IMR-90 (cell line): Measurements from ENCODE around the gene TSPEAR. TPM values are rescaled to one million over a fixed set of nuclear protein-coding genes. Genes with fewer than 3 reads are reported as not detected.

Source experiments
- ATAC-seq: fragments of 200-7000 bp; cut with Tn5 transposase; 2 replicates; pipeline ENCODE4 v1.9.1; 2020; ENCODE audit warnings: low read depth, mild to moderate bottlenecking, moderate library complexity
- BruUV-seq: library from RNA; stranded (reverse); fragments of 400-500 nt; replicated peaks from 2 replicates; lab custom pipeline; 2021; lab: Mats Ljungman, UMichigan
- CTCF ChIA-PET: fragments of 300-600 bp; formaldehyde crosslinking; extraction: SDS; loops from one replicate; lab custom pipeline; 2021; ENCODE audit warnings: antibody characterized with exemption; lab: Yijun Ruan, JAX
- POLR2A ChIA-PET: fragments of 300-600 bp; sonication (Branson Sonifier 250); formaldehyde crosslinking; loops from one replicate; lab custom pipeline; 2022; ENCODE audit warnings: antibody characterized with exemption; ENCODE audit not compliant: unreplicated experiment; lab: Charles Lee
- DNase-seq: peaks from one replicate; pipeline ENCODE4 v3.0.0; 2013
- H2AFZ ChIP-seq: replicated peaks from 2 replicates; pipeline ENCODE3; 2013; ENCODE audit warnings: low read length, mild to moderate bottlenecking; ENCODE audit not compliant: poor library complexity
- H2AK5ac ChIP-seq: 2 replicates; pipeline ENCODE4 v1.6.1; 2013; ENCODE audit warnings: low read depth, low read length, inconsistent platforms
- H2AK9ac ChIP-seq: replicated peaks from 2 replicates; pipeline ENCODE3; 2013; ENCODE audit warnings: mild to moderate bottlenecking, low read depth, low read length, moderate library complexity; ENCODE audit not compliant: poor library complexity
- H2BK120ac ChIP-seq: 2 replicates; pipeline ENCODE4 v1.6.1; 2013; ENCODE audit warnings: low read depth, low read length, inconsistent platforms
- H2BK15ac ChIP-seq: 3 replicates; pipeline ENCODE4 v1.6.1; 2013; ENCODE audit warnings: low read depth, low read length, inconsistent platforms
- H2BK20ac ChIP-seq: 2 replicates; pipeline ENCODE4 v1.6.1; 2013; ENCODE audit warnings: low read depth, mild to moderate bottlenecking, inconsistent platforms, low read length, moderate library complexity
- H2BK5ac ChIP-seq: 2 replicates; pipeline ENCODE4 v1.6.1; 2013; ENCODE audit warnings: mild to moderate bottlenecking, low read depth, low read length, inconsistent platforms; ENCODE audit not compliant: poor library complexity, severe bottlenecking
- H3K14ac ChIP-seq: replicated peaks from 2 replicates; pipeline ENCODE4 v1.6.1; 2013; ENCODE audit warnings: low read depth, low read length, inconsistent platforms
- H3K18ac ChIP-seq: 2 replicates; pipeline ENCODE4 v1.6.1; 2013; ENCODE audit warnings: low read depth, low read length, control low read depth
- H3K23ac ChIP-seq: 2 replicates; pipeline ENCODE4 v1.6.1; 2013; ENCODE audit warnings: low read depth, low read length, inconsistent platforms
- H3K27ac ChIP-seq: 2 replicates; pipeline ENCODE4 v1.5.1; 2013; ENCODE audit warnings: mild to moderate bottlenecking, control low read depth, low read length; ENCODE audit not compliant: insufficient read depth
- H3K27me3 ChIP-seq: 2 replicates; pipeline ENCODE4 v1.6.1; 2013; ENCODE audit warnings: low read length; ENCODE audit not compliant: control insufficient read depth, insufficient read depth
- H3K36me3 ChIP-seq: 2 replicates; pipeline ENCODE4 v1.6.1; 2013; ENCODE audit warnings: low read length, mixed read lengths; ENCODE audit not compliant: control insufficient read depth, insufficient read depth
- H3K4ac ChIP-seq: 2 replicates; pipeline ENCODE4 v1.6.1; 2013; ENCODE audit warnings: low read depth, low read length, inconsistent platforms
- H3K4me1 ChIP-seq: 2 replicates; pipeline ENCODE4 v1.6.1; 2013; ENCODE audit warnings: low read length, mixed read lengths; ENCODE audit not compliant: control insufficient read depth, insufficient read depth
- H3K4me2 ChIP-seq: 2 replicates; pipeline ENCODE4 v1.6.1; 2013; ENCODE audit warnings: low read depth, mild to moderate bottlenecking, control low read depth, low read length, moderate library complexity
- H3K4me3 ChIP-seq: 2 replicates; pipeline ENCODE4 v1.5.1; 2013; ENCODE audit warnings: low read depth, mild to moderate bottlenecking, control low read depth, low read length, moderate library complexity; ENCODE audit not compliant: insufficient read depth
- H3K56ac ChIP-seq: 2 replicates; pipeline ENCODE4 v1.6.1; 2013; ENCODE audit warnings: low read length, inconsistent platforms; ENCODE audit not compliant: insufficient read depth; ENCODE audit errors: extremely low read depth
- H3K79me1 ChIP-seq, 2 experiments: 2 replicates each; pipeline ENCODE4 v1.6.1; 2013; ENCODE audit warnings: low read length in 2 of 2, inconsistent platforms in 1 of 2, low read depth in 1 of 2
- H3K9ac ChIP-seq: 2 replicates; pipeline ENCODE4 v1.6.1; 2013; ENCODE audit warnings: low read depth, low read length, control low read depth
- H3K9me1 ChIP-seq: 2 replicates; pipeline ENCODE4 v1.6.1; 2013; ENCODE audit warnings: low read length, inconsistent platforms; ENCODE audit not compliant: insufficient read depth
- H3K9me3 ChIP-seq: 2 replicates; pipeline ENCODE4 v1.6.1; 2013; ENCODE audit warnings: low read length; ENCODE audit not compliant: control insufficient read depth, insufficient read depth
- H4K20me1 ChIP-seq: 2 replicates; pipeline ENCODE4 v1.6.1; 2013; ENCODE audit warnings: low read length, inconsistent platforms; ENCODE audit not compliant: insufficient read depth
- H4K5ac ChIP-seq: 2 replicates; pipeline ENCODE4 v1.6.1; 2013; ENCODE audit warnings: mild to moderate bottlenecking, low read depth, low read length, control low read depth
- H4K8ac ChIP-seq, 2 experiments: 2 replicates each; pipeline ENCODE4 v1.6.1; 2013; ENCODE audit warnings: low read depth in 2 of 2, low read length in 2 of 2, control low read depth in 1 of 2, inconsistent platforms in 1 of 2
- H4K91ac ChIP-seq: 2 replicates; pipeline ENCODE4 v1.6.1; 2013; ENCODE audit warnings: low read depth, low read length, inconsistent platforms; ENCODE audit not compliant: insufficient read depth
- BHLHE40 ChIP-seq: fragments of 150-350 bp; IDR thresholded peaks from 2 replicates; pipeline ENCODE4 v1.6.1; 2016; ENCODE audit warnings: mild to moderate bottlenecking, low read depth, low read length
- CHD1 ChIP-seq: IDR thresholded peaks from 2 replicates; pipeline ENCODE4 v1.6.1; 2012; ENCODE audit warnings: low read depth, low read length, improper control_type of control experiment
- FOS ChIP-seq: fragments of 150-350 bp; IDR thresholded peaks from 2 replicates; pipeline ENCODE4 v1.6.1; 2016; ENCODE audit warnings: low read depth, low read length
- MAFK ChIP-seq: IDR thresholded peaks from 2 replicates; pipeline ENCODE4 v1.6.1; 2012; ENCODE audit warnings: low read depth, low read length, improper control_type of control experiment
- MAZ ChIP-seq: IDR thresholded peaks from 2 replicates; pipeline ENCODE4 v1.6.1; 2012; ENCODE audit warnings: low read depth, mild to moderate bottlenecking, low read length, improper control_type of control experiment, moderate library complexity, borderline replicate concordance
- MXI1 ChIP-seq: IDR thresholded peaks from 2 replicates; pipeline ENCODE4 v1.6.1; 2012; ENCODE audit warnings: low read depth, mild to moderate bottlenecking, low read length, moderate library complexity, borderline replicate concordance
- NFE2L2 ChIP-seq: fragments of 150-350 bp; IDR thresholded peaks from 2 replicates; pipeline ENCODE4 v1.6.1; 2016; ENCODE audit warnings: low read depth, mild to moderate bottlenecking, low read length
- POLR2A ChIP-seq: IDR thresholded peaks from 2 replicates; pipeline ENCODE4 v1.6.1; 2012; ENCODE audit warnings: mild to moderate bottlenecking, low read depth, low read length
- RAD21 ChIP-seq: IDR thresholded peaks from 2 replicates; pipeline ENCODE4 v1.6.1; 2012; ENCODE audit warnings: low read length, improper control_type of control experiment
- RCOR1 ChIP-seq: IDR thresholded peaks from 2 replicates; pipeline ENCODE4 v1.6.1; 2012; ENCODE audit warnings: mild to moderate bottlenecking, low read length, improper control_type of control experiment; ENCODE audit not compliant: insufficient replicate concordance
- RFX5 ChIP-seq: IDR thresholded peaks from 2 replicates; pipeline ENCODE4 v1.8.0; 2012; ENCODE audit warnings: low read depth, mild to moderate bottlenecking, low read length, moderate library complexity
- SMC3 ChIP-seq: fragments of 150-350 bp; IDR thresholded peaks from 2 replicates; pipeline ENCODE4 v1.6.1; 2016; ENCODE audit warnings: low read depth, mild to moderate bottlenecking, antibody characterized with exemption, low read length, moderate library complexity
- WGBS, 2 experiments: methylation state at CpG; one replicate each; pipeline versions ENCODE4 v1.1.5 to v1.1.7; 2013; ENCODE audit warnings: missing lambda C conversion rate in 2 of 2; ENCODE audit not compliant: insufficient read length in 1 of 2; ENCODE audit errors: extremely low coverage in 2 of 2; 5-methylcytosine and 5-hydroxymethylcytosine counted together
- dilution Hi-C: fragments of 300-500 bp; cut with HindIII; formaldehyde crosslinking; loops from one replicate; pipeline ENCODE4 v1.14.3; 2018; ENCODE audit warnings: low sequenced_read_pairs; ENCODE audit not compliant: unreplicated experiment
- in situ Hi-C: fragments of 300-500 bp; cut with MboI; formaldehyde crosslinking; loops from 3 replicates; pipeline ENCODE4 v1.14.3; 2019; ENCODE audit warnings: low sequenced_read_pairs, inconsistent platforms, mixed read lengths
- intact Hi-C: fragments of 100-400 bp; cut with micrococcal nuclease; formaldehyde crosslinking; loops from 2 replicates; pipeline ENCODE4 v1.10.0; 2022
- polyA plus RNA-seq, 3 experiments: library from polyadenylated mRNA; depleted of rRNA; stranded (reverse); fragments of >200 nt; gene quantifications; 2 replicates each; pipeline ENCODE4 v1.2.3, GENCODE V29; 2012; ENCODE audit warnings: low replicate concordance in 1 of 3
- total RNA-seq: library from RNA; depleted of rRNA; stranded (reverse); fragments of >200 nt; gene quantifications from 2 replicates; pipeline ENCODE4 v1.2.3, GENCODE V29; 2012
- TF ChIP-seq, protein P1 (sequence below): conservative IDR thresholded peaks from 2 replicates; pipeline ENCODE4 v1.5.1; 2012; ENCODE audit warnings: mild to moderate bottlenecking, low read depth, low read length, improper control_type of control experiment
- TF ChIP-seq, protein P2 (sequence below): fragments of 150-350 bp; IDR thresholded peaks from 2 replicates; pipeline ENCODE4 v1.6.1; 2017; ENCODE audit warnings: mild to moderate bottlenecking, antibody characterized with exemption, low read length, low read depth
- TF ChIP-seq, protein P3 (sequence below): fragments of 150-350 bp; IDR thresholded peaks from 2 replicates; pipeline ENCODE4 v1.6.1; 2016; ENCODE audit warnings: low read depth, mild to moderate bottlenecking, low read length, moderate library complexity, borderline replicate concordance

TSPEAR gene
- total and polyA plus RNA-seq, 2 of the 4 experiments (the other 2 are of a cell fraction), result not detected

DNA sequence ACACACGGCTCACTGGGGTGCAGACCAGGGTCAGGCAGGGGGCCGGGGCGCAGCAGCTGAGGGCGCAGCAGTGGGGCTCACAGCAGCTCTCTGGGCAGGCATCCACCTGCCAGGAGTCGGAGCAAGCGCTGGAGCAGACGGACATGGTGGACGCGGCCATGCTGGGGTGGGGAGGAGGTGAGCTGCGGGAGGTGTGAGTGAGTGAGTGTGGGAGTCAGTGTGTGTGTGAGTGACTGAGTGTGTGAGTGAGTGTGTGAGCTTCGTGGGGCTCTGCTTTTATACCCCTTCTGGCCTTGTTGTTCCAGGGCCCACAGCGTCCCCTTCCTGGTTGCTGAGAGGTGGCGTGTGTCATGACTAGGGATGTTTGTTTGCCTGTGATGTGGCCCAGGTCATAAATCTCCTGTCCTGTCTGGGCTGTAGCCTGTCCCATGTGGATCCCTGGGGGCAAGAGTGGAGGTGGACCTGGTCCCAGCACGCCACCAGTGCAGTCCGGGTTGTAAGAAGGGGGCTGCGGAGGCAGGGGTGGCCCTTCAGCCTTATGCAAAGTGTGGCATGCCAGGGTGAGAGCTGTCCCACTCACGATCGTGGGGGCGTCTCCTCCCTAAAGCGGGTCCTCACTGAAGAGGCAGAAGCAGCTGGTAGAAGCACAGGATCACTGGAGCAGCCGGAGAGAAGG, 171.2 kb downstream of the TSPEAR start, which contains the start of gene KRTAP10-1:
KRTAP10-1 (minus strand) TSS at position 205 of the 676 bp plus-strand sequence; CDS start at position 160, 45 bp downstream.
- H3K4me2 ChIP-seq, result no peak within 1 kb of the TSS
- H4K5ac ChIP-seq, result no peak within 1 kb of the TSS
- in situ Hi-C loops (no loop called here), intact Hi-C loops (no loop called here), dilution Hi-C loops (no loop called here)
- H3K9ac ChIP-seq, result no peak within 1 kb of the TSS
- H3K23ac ChIP-seq, result no peak within 1 kb of the TSS
- no peak within 1 kb of the TSS for H3K4me3 ChIP-seq
- WGBS, 2 experiments, result 46% methylated on average over 2 of the region's 21 CpGs; no CpG with 5 or more reads in 1 of the 2 experiments
- no peaks in the 10 kb centered on the region for H3K36me3 ChIP-seq
- H2AK5ac ChIP-seq, result no peak within 1 kb of the TSS
- no peak within 1 kb of the TSS for H2BK15ac ChIP-seq
- no peak within 1 kb of the TSS for H3K56ac ChIP-seq
- TF ChIP-seq BHLHE40, result no peak
- TF ChIP-seq RFX5, result no peak
- no peak for TF ChIP-seq RCOR1
- TF ChIP-seq MAZ, result no peak
- no peak for TF ChIP-seq SMC3
- no peak for TF ChIP-seq POLR2A
- no peak for TF ChIP-seq MAFK
- TF ChIP-seq MXI1, result no peak
- TF ChIP-seq, protein P1, sequence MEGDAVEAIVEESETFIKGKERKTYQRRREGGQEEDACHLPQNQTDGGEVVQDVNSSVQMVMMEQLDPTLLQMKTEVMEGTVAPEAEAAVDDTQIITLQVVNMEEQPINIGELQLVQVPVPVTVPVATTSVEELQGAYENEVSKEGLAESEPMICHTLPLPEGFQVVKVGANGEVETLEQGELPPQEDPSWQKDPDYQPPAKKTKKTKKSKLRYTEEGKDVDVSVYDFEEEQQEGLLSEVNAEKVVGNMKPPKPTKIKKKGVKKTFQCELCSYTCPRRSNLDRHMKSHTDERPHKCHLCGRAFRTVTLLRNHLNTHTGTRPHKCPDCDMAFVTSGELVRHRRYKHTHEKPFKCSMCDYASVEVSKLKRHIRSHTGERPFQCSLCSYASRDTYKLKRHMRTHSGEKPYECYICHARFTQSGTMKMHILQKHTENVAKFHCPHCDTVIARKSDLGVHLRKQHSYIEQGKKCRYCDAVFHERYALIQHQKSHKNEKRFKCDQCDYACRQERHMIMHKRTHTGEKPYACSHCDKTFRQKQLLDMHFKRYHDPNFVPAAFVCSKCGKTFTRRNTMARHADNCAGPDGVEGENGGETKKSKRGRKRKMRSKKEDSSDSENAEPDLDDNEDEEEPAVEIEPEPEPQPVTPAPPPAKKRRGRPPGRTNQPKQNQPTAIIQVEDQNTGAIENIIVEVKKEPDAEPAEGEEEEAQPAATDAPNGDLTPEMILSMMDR, result no peak
- no peak for TF ChIP-seq CHD1
- no peak for TF ChIP-seq FOS
- TF ChIP-seq, protein P2, sequence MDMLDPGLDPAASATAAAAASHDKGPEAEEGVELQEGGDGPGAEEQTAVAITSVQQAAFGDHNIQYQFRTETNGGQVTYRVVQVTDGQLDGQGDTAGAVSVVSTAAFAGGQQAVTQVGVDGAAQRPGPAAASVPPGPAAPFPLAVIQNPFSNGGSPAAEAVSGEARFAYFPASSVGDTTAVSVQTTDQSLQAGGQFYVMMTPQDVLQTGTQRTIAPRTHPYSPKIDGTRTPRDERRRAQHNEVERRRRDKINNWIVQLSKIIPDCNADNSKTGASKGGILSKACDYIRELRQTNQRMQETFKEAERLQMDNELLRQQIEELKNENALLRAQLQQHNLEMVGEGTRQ, result no peak
- TF ChIP-seq NFE2L2, result no peak
- TF ChIP-seq RAD21, result no peak
- TF ChIP-seq, protein P3, sequence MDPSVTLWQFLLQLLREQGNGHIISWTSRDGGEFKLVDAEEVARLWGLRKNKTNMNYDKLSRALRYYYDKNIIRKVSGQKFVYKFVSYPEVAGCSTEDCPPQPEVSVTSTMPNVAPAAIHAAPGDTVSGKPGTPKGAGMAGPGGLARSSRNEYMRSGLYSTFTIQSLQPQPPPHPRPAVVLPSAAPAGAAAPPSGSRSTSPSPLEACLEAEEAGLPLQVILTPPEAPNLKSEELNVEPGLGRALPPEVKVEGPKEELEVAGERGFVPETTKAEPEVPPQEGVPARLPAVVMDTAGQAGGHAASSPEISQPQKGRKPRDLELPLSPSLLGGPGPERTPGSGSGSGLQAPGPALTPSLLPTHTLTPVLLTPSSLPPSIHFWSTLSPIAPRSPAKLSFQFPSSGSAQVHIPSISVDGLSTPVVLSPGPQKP, result no peak
- no peak within 1 kb of the TSS for H4K8ac ChIP-seq
- H3K9me3 ChIP-seq, result no peaks in the 10 kb centered on the region; the same call in 1 of the 2 replicates
- no peak within 1 kb of the TSS for H2BK20ac ChIP-seq
- H2AK9ac ChIP-seq, result no peak within 1 kb of the TSS
- no peak within 1 kb of the TSS for H3K18ac ChIP-seq
- DNase-seq (no peak), ATAC-seq (no peak)
- CTCF ChIA-PET, result no interaction called here
- no peak within 1 kb of the TSS for H3K4ac ChIP-seq
- H4K91ac ChIP-seq, result no peak within 1 kb of the TSS
- H2AFZ ChIP-seq, result no peak within 1 kb of the TSS
- H4K20me1 ChIP-seq, result no peaks in the 10 kb centered on the region
- no peak within 1 kb of the TSS for H2BK120ac ChIP-seq
- H3K79me1 ChIP-seq, result no peaks in the 10 kb centered on the region
- BruUV-seq, result no TSS peak
- H2BK5ac ChIP-seq, result no peak within 1 kb of the TSS
- H3K27me3 ChIP-seq, result 0 out of 2 replicates have a peak, but pooled peaks cover 2% of the 10 kb centered on the region
- H3K4me1 ChIP-seq, result no peaks in the 10 kb centered on the region
- no peak within 1 kb of the TSS for H3K27ac ChIP-seq
- POLR2A ChIA-PET, result no interaction called here
- H3K14ac ChIP-seq, result no peak within 1 kb of the TSS
- H3K9me1 ChIP-seq, result no peaks in the 10 kb centered on the region
